ENCODE measurements around the gene KRTAP5-1.

- TF ChIP-seq, protein P1, sequence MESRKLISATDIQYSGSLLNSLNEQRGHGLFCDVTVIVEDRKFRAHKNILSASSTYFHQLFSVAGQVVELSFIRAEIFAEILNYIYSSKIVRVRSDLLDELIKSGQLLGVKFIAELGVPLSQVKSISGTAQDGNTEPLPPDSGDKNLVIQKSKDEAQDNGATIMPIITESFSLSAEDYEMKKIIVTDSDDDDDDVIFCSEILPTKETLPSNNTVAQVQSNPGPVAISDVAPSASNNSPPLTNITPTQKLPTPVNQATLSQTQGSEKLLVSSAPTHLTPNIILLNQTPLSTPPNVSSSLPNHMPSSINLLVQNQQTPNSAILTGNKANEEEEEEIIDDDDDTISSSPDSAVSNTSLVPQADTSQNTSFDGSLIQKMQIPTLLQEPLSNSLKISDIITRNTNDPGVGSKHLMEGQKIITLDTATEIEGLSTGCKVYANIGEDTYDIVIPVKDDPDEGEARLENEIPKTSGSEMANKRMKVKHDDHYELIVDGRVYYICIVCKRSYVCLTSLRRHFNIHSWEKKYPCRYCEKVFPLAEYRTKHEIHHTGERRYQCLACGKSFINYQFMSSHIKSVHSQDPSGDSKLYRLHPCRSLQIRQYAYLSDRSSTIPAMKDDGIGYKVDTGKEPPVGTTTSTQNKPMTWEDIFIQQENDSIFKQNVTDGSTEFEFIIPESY (IDR thresholded peaks at IDR 0.05; ENCODE audit: borderline replicate concordance, low read depth) = no peak
- TF ChIP-seq POLR2AphosphoS5 (IDR thresholded peaks at IDR 0.05; ENCODE audit: low read depth, low read length) = no peak
These were observed 15.5 kb upstream of the KRTAP5-1 start for GRCh38 chr11:1600626-1601025.

Measured in SK-N-SH (cell line).